Activated CD4-positive, alpha-beta T cell treated with anti-CD3 and anti-CD28 coated beads, Interleukin-2, amount 10 ng/mL, durations not matched to agents 7 days and 5 days (primary cell): ENCODE data around the gene STXBP4. TPM values are rescaled to one million over a fixed set of nuclear protein-coding genes. Genes with fewer than 3 reads are reported as not detected.

Source experiments
- CTCF ChIA-PET: fragments of 350-600 bp; sonication (Branson Sonifier 250); formaldehyde crosslinking; loops from one replicate; lab custom pipeline; 2021; ENCODE audit warnings: antibody characterized with exemption; lab: Charles Lee
- POLR2A ChIA-PET: fragments of 350-600 bp; sonication (Branson Sonifier 250); formaldehyde crosslinking; loops from one replicate; lab custom pipeline; 2021; ENCODE audit warnings: antibody characterized with exemption; lab: Charles Lee
- DNase-seq: peaks from one replicate; pipeline ENCODE4 v3.0.0-alpha.2; 2020
- H3K27ac Mint-ChIP-seq: one replicate; pipeline ENCODE4 v1.8.0; 2021; ENCODE audit warnings: mild to moderate bottlenecking, moderate library complexity, mixed read lengths
- H3K27me3 Mint-ChIP-seq: one replicate; pipeline ENCODE4 v1.8.0; 2021; ENCODE audit warnings: mixed read lengths
- H3K36me3 Mint-ChIP-seq: one replicate; pipeline ENCODE4 v1.8.0; 2021; ENCODE audit warnings: low read depth, mixed read lengths
- H3K4me1 Mint-ChIP-seq: one replicate; pipeline ENCODE4 v1.8.0; 2021; ENCODE audit warnings: mixed read lengths
- H3K4me3 Mint-ChIP-seq: one replicate; pipeline ENCODE4 v1.8.0; 2021; ENCODE audit warnings: mild to moderate bottlenecking, moderate library complexity, mixed read lengths
- H3K9me3 Mint-ChIP-seq: one replicate; pipeline ENCODE4 v1.8.0; 2021; ENCODE audit warnings: mixed read lengths
- total RNA-seq, 2 experiments: library from RNA; stranded (reverse); gene quantifications; one replicate each; pipeline ENCODE4 v1.2.3, GENCODE V29; 2021

Gene STXBP4
- total RNA-seq, 2 experiments from 2014 or later: 5.5 to 6.2 TPM

DNA sequence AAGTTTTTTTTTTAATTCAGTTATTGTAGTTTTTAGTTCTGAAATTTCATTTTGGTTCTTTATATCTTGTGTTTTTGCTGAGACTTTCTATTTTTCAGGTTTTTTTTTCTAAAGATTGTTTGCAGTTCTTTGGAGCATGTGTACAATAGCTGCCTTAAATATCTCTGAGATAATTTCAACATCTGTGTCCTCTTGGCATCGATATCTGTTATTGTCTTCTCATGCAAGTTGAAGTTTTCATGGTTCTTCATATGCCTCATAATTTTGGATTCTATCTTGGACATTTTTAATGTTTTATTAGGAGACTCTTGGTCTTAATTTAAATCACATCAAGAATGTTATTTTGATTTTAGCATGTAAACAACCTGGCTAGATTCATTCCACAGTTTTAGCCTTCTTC lies 22.9 kb upstream of the STXBP4 start:
- H3K9me3 Mint-ChIP-seq: no peaks in the 10 kb centered on the region
- no peak overlapping the region for H3K4me3 Mint-ChIP-seq
- DNase-seq: no peak
- ChIA-PET POLR2A (no interaction called here), CTCF (interaction anchor here (1.6 kb wide), 1 partner anchor 402 kb away, joined by 3 read pairs; no protein-coding TSS in a partner anchor)
- no peaks in the 10 kb centered on the region for H3K36me3 Mint-ChIP-seq
- no peaks in the 10 kb centered on the region for H3K4me1 Mint-ChIP-seq
- peaks cover 9% of the 10 kb centered on the region for H3K27me3 Mint-ChIP-seq
- no peak overlapping the region for H3K27ac Mint-ChIP-seq

DNA sequence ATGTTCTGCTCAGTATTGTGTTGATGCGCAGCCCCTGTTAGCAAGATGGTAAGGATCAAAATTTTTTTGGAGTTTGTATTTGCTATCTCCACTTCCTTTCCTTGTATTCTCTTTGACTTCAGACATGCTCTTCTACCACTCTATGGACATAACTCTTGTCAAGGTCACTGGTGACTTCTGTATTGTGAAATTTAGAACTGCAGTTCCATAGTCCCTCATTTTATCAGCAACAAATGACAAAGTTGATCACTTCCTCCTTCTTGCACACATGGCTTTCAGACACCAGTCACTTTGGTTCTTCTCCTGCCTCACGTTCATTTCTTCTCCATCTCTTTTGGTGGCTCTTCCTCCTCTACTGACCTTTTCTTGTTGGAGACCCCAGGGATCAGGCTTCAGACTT lies 21.2 kb upstream of the STXBP4 start:
- Mint-ChIP-seq H3K27me3 (peaks cover 9% of the 10 kb centered on the region), H3K4me3 (no peak overlapping the region), H3K27ac (no peak overlapping the region), H3K9me3 (no peaks in the 10 kb centered on the region), H3K4me1 (no peaks in the 10 kb centered on the region), H3K36me3 (no peaks in the 10 kb centered on the region)
- no peak for DNase-seq
- ChIA-PET POLR2A (no interaction called here), CTCF (no interaction called here)

DNA sequence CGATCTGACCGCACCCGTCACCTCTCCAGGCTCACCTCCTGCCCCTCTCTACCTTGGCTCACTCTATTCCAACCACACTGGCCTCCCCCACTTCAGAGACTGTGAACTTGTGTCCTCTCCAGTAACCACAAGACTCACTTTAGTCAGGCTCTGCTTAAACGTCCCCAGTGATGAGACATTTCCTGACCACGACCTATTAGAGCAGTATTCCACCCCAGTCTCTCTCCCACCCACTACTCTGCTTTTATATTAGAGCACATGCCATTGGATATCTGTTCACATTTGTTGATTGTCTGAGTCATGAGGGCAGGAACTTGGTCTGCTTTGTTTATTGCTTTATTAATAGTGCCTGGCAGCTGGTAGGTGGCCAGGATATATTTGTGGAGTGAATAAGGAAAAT lies 20.2 kb upstream of the STXBP4 start:
- Mint-ChIP-seq H3K36me3 (no peaks in the 10 kb centered on the region), H3K4me1 (no peaks in the 10 kb centered on the region), H3K4me3 (no peak overlapping the region), H3K27ac (no peak overlapping the region), H3K9me3 (no peaks in the 10 kb centered on the region), H3K27me3 (peaks cover 9% of the 10 kb centered on the region)
- ChIA-PET CTCF (no interaction called here), POLR2A (no interaction called here)
- DNase-seq: no peak

DNA sequence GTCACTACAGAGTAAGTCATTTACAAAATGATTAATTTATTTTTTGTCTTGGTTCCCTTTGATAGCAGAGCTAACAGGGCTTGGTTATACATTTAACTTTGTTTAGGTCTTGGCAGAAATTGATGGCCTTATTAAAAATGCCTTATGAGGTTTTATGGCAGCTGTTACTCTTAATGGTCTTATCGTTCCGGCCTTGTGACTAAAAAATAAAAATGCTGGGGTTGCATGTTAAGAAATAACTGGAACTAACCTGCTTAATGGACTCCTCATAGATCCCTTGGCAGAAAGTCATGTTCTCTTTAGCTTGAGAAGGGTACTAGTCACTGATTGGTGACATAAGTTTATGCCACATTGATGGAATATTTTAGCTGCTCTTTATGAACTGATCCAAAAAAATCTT lies 18.4 kb upstream of the STXBP4 start:
- Mint-ChIP-seq H3K27me3 (peaks cover 9% of the 10 kb centered on the region), H3K27ac (no peak overlapping the region), H3K4me1 (no peaks in the 10 kb centered on the region), H3K4me3 (no peak overlapping the region), H3K9me3 (no peaks in the 10 kb centered on the region), H3K36me3 (no peaks in the 10 kb centered on the region)
- CTCF ChIA-PET: no interaction called here
- POLR2A ChIA-PET: interaction anchor here (0.6 kb wide), 1 partner anchor 9 kb away, joined by 3 read pairs; no protein-coding TSS in a partner anchor
- no peak for DNase-seq

DNA sequence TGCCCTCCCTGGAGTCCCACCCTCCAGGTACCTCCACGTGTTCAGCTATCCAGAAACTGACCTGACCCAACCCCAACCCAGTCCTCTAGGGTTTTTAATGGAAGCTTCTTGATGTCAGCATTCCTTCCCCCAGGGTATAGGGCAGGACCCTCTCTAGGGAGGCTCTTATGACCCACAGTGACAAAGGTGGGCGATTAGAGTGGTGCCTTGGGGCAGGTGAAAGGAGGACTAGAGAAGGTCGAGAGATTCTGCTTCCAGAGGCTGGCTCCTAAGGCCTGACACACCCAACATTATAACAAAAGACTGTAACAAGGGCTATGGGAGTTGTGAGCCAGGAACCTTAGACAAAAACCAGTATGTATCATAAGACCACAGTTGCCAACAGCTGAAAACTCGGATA lies 17.3 kb upstream of the STXBP4 start:
- no peak overlapping the region for H3K4me3 Mint-ChIP-seq
- DNase-seq: no peak
- H3K9me3 Mint-ChIP-seq: no peaks in the 10 kb centered on the region
- no peaks in the 10 kb centered on the region for H3K36me3 Mint-ChIP-seq
- peaks cover 6% of the 10 kb centered on the region for H3K27me3 Mint-ChIP-seq
- ChIA-PET CTCF (no interaction called here), POLR2A (no interaction called here)
- H3K4me1 Mint-ChIP-seq: no peaks in the 10 kb centered on the region
- H3K27ac Mint-ChIP-seq: no peak overlapping the region

DNA sequence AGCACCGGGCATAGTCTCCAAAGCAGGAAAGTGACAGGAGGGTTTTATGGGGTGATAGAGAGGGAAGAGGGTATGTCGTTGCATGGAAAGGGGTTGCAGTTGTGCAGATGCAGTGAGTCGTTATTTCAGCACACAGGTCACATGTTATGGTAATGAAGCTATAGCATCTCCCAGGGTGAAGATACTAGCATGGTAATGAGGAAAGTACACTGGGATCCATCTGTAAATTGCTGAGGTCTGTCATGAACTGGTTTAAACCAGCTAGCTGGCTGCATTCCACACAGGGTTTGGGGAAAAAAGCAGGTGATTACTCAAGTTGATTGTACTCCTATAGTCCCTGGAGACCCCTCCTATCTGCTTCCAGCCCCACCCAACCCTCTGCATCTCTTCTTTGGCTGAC lies 11.8 kb upstream of the STXBP4 start:
- no peaks in the 10 kb centered on the region for H3K27me3 Mint-ChIP-seq
- POLR2A ChIA-PET: no interaction called here
- peaks cover 19% of the 10 kb centered on the region for H3K36me3 Mint-ChIP-seq
- no peak for DNase-seq
- CTCF ChIA-PET: no interaction called here
- H3K27ac Mint-ChIP-seq: no peak overlapping the region
- H3K4me1 Mint-ChIP-seq: no peaks in the 10 kb centered on the region
- H3K9me3 Mint-ChIP-seq: no peaks in the 10 kb centered on the region
- H3K4me3 Mint-ChIP-seq: no peak overlapping the region

DNA sequence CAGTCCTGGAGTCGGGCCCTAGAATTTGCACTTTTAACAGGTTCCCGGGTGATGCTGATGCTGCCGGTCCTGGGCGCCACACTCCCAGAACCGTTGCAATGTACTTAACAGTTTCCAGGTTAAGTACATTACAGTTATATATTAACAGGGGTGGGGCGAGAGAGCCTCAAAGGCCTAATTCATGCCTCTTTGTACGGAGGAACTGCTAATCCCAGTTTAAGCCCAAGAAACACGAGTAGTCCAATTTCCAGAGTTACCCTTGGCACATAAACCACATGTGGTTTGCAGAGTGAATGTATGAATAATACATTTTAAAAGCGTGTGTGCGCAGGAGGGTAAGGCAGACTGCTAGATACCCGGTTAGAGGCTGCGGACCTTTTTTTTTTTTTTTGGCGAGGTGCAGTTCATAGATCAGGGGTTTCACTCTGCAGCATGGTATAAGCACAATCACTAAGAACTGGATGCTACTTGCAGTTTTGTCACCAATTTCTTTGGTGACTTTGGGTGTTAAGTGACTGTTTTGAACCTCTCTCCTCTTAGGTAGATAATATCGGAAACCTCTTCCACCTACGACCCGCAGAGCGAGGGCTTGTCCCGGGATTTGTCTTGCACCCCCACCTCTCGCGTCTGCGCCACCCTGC lies 824 bp upstream of the STXBP4 start:
- Mint-ChIP-seq H3K36me3 (peaks cover 18% of the 10 kb centered on the region), H3K4me1 (peaks cover 22% of the 10 kb centered on the region), H3K27ac (no peak overlapping the region), H3K27me3 (no peaks in the 10 kb centered on the region), H3K9me3 (no peaks in the 10 kb centered on the region), H3K4me3 (no peak overlapping the region)
- DNase-seq: no peak
- ChIA-PET POLR2A (no interaction called here), CTCF (no interaction called here)

DNA sequence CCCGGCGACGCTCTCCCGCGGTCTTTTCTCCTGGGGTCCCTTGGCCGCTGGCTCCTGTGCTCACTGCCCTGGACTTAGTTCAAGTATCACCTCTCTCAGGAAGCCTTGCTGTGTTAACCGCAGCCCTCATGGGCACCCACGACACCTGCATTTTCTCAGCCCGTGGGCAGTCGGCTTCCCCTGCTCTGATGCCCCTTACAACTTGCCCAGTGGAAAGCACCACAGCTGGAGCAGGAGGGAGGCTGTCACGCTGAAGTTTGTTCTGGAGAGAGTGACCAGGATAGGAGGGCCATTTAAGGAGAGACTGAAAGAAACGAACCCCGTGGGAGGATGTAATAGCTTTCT lies 395 bp downstream of the STXBP4 start:
- peaks cover 10% of the 10 kb centered on the region for H3K36me3 Mint-ChIP-seq
- CTCF ChIA-PET: interaction anchor here (2.4 kb wide), 1 partner anchor 11 kb away, joined by 9 read pairs; no protein-coding TSS in a partner anchor
- H3K4me1 Mint-ChIP-seq: peaks cover 22% of the 10 kb centered on the region
- DNase-seq: no peak
- H3K27ac Mint-ChIP-seq: no peak overlapping the region
- no peak overlapping the region for H3K4me3 Mint-ChIP-seq
- no peaks in the 10 kb centered on the region for H3K27me3 Mint-ChIP-seq
- no peaks in the 10 kb centered on the region for H3K9me3 Mint-ChIP-seq
- POLR2A ChIA-PET: no interaction called here

DNA sequence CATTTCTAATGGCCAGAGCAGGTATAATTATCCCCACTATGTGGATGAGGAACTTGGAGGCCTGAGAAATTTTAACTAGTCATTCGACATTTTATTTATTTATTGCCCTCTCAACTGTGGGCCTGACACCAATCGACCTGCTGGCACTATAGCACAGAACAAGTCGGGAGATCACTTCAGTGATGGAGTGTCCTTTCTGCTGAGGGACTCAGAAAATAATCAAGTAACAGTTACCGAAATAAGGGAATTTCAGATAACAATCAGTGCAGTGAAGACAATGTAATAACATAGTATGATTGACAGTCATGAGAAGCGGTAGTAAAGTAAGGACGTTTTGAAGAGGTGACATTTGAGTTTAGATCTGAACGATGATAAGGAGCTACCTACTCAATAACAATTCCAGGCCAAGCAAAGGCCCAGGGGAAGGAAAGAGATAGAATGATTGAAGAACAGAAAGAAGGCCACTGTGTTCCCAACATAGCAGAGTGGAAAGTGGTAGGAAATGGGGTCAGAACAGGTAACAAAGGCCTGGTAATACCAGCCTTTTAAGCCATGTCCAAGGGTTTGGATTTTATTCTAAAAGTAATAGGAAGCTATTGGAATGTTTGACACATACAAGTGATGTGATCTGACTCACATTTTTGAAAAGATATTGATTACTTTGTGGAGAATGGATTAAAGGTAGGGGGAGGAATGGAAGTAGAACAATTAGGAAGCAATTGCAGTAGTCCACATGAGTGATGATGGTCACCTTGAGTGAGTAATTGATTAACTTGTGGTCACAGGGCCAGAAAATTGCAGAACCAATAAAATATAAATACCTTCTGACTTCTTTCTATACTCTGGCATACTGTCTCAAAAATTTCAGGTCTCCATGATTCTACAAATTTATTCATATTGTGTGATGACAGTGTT lies 1.4 kb downstream of the STXBP4 start:
- ChIA-PET POLR2A (no interaction called here), CTCF (interaction anchor here (2.4 kb wide), 1 partner anchor 10 kb away, joined by 9 read pairs; no protein-coding TSS in a partner anchor)
- Mint-ChIP-seq H3K27me3 (no peaks in the 10 kb centered on the region), H3K27ac (peak overlapping the region; percentile 2), H3K36me3 (peaks cover 5% of the 10 kb centered on the region), H3K4me1 (peaks cover 22% of the 10 kb centered on the region), H3K4me3 (peak overlapping the region; percentile 5), H3K9me3 (no peaks in the 10 kb centered on the region)
- DNase-seq: no peak

DNA sequence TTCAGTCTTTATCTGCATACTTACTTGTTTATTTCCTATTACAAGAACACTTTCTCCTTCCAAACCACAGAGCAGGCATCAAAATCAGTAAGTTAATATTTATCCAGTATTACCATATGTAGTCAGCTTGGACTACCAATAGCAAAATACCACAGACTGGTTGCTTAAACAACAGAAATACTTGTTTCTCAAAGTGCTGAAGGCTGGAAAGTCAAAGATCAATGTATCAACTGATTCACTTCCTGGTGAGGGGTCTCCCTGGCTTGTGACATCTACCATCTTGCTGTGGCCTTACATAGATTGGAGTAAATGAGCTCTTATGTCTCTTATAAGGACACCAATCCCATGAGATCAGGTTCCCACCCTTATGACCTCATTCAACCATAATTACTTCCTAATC lies 2.6 kb downstream of the STXBP4 start:
- Mint-ChIP-seq H3K9me3 (no peaks in the 10 kb centered on the region), H3K27me3 (no peaks in the 10 kb centered on the region), H3K27ac (no peak overlapping the region), H3K4me3 (no peak overlapping the region), H3K4me1 (peaks cover 24% of the 10 kb centered on the region), H3K36me3 (peaks cover 1% of the 10 kb centered on the region)
- POLR2A ChIA-PET: no interaction called here
- CTCF ChIA-PET: interaction anchor here (0.5 kb wide), 1 partner anchor 552 kb away, joined by 5 read pairs; no protein-coding TSS in a partner anchor
- DNase-seq: no peak

DNA sequence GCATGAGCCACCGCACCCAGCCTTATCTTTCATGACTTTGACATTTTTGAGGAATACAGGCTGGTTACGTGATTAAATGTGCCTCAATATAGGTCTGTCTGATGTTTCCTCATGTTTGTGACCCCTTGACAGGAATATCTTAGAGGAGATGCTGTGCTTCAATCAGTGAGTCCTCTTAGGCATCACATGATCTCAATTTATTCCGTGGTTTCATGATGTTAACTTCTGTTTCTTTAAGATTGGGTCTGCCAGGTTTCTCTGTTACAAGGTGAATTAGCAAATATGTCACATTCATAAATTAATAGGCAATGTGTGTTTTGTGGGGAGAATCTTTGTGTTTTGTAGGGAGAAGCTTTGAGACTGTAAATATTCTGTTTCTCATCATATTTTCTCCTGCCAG lies 3.3 kb downstream of the STXBP4 start:
- H3K4me3 Mint-ChIP-seq: no peak overlapping the region
- H3K9me3 Mint-ChIP-seq: no peaks in the 10 kb centered on the region
- DNase-seq: no peak
- ChIA-PET CTCF (no interaction called here), POLR2A (no interaction called here)
- no peaks in the 10 kb centered on the region for H3K27me3 Mint-ChIP-seq
- H3K27ac Mint-ChIP-seq: no peak overlapping the region
- peaks cover 19% of the 10 kb centered on the region for H3K4me1 Mint-ChIP-seq
- H3K36me3 Mint-ChIP-seq: no peaks in the 10 kb centered on the region

DNA sequence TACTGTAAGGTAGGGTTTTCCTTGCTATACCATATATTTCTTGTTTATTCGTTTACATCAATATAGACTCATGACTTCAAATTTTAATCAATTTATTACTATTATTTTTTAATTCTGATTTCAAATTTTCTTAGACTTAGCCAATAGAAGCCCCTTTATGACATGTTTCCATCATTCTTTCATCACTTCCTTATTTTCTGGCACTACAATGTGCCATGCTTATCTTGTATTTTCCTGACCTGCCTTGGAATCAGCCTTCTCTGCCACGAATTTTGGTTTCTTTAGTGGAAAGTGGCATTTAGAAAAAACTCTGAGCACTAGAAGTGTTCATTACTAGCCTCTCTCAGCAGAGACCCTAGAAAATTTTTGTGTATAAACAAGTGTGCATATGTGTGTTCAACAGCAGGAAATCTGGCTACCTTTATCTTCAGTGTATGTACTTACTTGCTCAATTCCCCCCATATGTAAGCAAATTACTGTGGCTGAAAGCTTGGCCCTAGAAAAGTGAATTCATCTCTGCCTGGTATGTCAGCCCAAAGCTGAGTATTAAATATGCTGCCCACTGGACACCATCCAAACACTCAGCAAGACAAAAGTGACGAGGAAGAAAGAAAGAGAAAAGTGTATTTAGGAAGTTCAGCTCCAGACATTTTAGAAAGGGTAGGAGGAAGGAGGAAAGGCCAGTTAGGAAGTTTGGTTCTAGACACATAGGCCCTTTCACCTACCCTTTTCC lies 4.0 kb downstream of the STXBP4 start:
- no peaks in the 10 kb centered on the region for H3K36me3 Mint-ChIP-seq
- H3K27me3 Mint-ChIP-seq: no peaks in the 10 kb centered on the region
- no peak overlapping the region for H3K27ac Mint-ChIP-seq
- ChIA-PET POLR2A (no interaction called here), CTCF (interaction anchor here (0.8 kb wide), 1 partner anchor 259 kb away, joined by 3 read pairs; no protein-coding TSS in a partner anchor)
- DNase-seq: no peak
- H3K9me3 Mint-ChIP-seq: no peaks in the 10 kb centered on the region
- H3K4me1 Mint-ChIP-seq: peaks cover 15% of the 10 kb centered on the region
- H3K4me3 Mint-ChIP-seq: no peak overlapping the region

DNA sequence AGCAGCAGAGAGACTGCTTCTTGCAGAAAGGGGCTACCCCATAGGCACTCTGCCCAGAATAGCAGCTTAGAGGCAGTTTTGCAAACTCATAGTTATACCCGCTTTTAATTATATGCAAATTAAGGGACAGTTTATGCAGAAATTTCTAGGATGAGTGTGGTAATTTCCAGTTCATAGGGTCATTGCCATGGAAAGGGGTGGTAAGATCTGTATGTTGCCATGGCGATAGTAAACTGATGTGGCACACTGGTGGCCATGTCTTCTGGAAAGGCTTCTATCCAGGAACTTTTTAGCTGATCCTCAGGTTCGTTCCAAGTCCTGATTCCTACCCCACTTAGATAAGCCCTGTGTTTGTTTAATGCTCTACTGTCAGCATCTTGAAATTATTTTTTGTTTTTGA lies 6.2 kb downstream of the STXBP4 start:
- Mint-ChIP-seq H3K27ac (no peak overlapping the region), H3K4me3 (no peak overlapping the region), H3K36me3 (peaks cover 2% of the 10 kb centered on the region), H3K4me1 (peaks cover 14% of the 10 kb centered on the region), H3K9me3 (no peaks in the 10 kb centered on the region), H3K27me3 (no peaks in the 10 kb centered on the region)
- no peak for DNase-seq
- ChIA-PET POLR2A (no interaction called here), CTCF (no interaction called here)
